Keratinocyte (primary cell): ENCODE data around the gene PPP1R16B. TPM values are rescaled to one million over a fixed set of nuclear protein-coding genes. Genes with fewer than 3 reads are reported as not detected.

Experiments used
- DNase-seq: peaks from one replicate; pipeline ENCODE4 v3.0.0-alpha.2; 2011; ENCODE audit warnings: low read depth, missing footprints, low spot score
- FAIRE-seq: peaks from 2 replicates; lab custom pipeline; 2011; peaks lifted over from hg19 to GRCh38; lab: Jason Lieb, UNC
- H2AFZ ChIP-seq: 2 replicates; pipeline ENCODE4 v1.6.0; 2012; ENCODE audit warnings: low read length, control low read depth, inconsistent platforms; ENCODE audit not compliant: control insufficient read depth
- H3K27ac ChIP-seq: 2 replicates; pipeline ENCODE4 v1.5.1; 2011; ENCODE audit warnings: low read length; ENCODE audit not compliant: control insufficient read depth, insufficient read depth
- H3K27me3 ChIP-seq: 3 replicates; pipeline ENCODE4 v1.6.0; 2011; ENCODE audit warnings: low read length; ENCODE audit not compliant: control insufficient read depth, insufficient read depth; ENCODE audit errors: extremely low read depth
- H3K36me3 ChIP-seq, 2 experiments: 2 replicates in 1 of 2; 3 replicates in 1 of 2; pipeline ENCODE4 v1.5.1; 2011; ENCODE audit warnings: low read length in 2 of 2, mild to moderate bottlenecking in 1 of 2; ENCODE audit not compliant: control insufficient read depth in 2 of 2, insufficient read depth in 2 of 2; ENCODE audit errors: extremely low read depth in 1 of 2
- H3K4me1 ChIP-seq: 3 replicates; pipeline ENCODE4 v1.5.1; 2011; ENCODE audit warnings: low read length; ENCODE audit not compliant: control insufficient read depth, insufficient read depth; ENCODE audit errors: extremely low read depth
- H3K4me2 ChIP-seq: 3 replicates; pipeline ENCODE4 v1.6.0; 2011; ENCODE audit warnings: low read depth, low read length; ENCODE audit not compliant: control insufficient read depth, insufficient read depth; ENCODE audit errors: extremely low read depth
- H3K4me3 ChIP-seq, 3 experiments: fragments of 200-600 bp in 1 of 3; sonication (generic) in 1 of 3; 2 replicates in 2 of 3; 3 replicates in 1 of 3; pipeline ENCODE4 v1.5.1; 2011 to 2016; ENCODE audit warnings: low read length in 3 of 3, mild to moderate bottlenecking in 3 of 3, control low read depth in 2 of 3, inconsistent platforms in 1 of 3, low read depth in 1 of 3, mixed read lengths in 1 of 3, mixed run types in 1 of 3, moderate library complexity in 1 of 3; ENCODE audit not compliant: control insufficient read depth in 2 of 3, insufficient read depth in 2 of 3; ENCODE audit errors: extremely low read depth in 1 of 3
- H3K79me2 ChIP-seq: 2 replicates; pipeline ENCODE4 v1.6.0; 2012; ENCODE audit warnings: low read length; ENCODE audit not compliant: control insufficient read depth, insufficient read depth
- H3K9ac ChIP-seq: 3 replicates; pipeline ENCODE4 v1.6.0; 2011; ENCODE audit warnings: low read length; ENCODE audit not compliant: control insufficient read depth, insufficient read depth; ENCODE audit errors: extremely low read depth
- H3K9me1 ChIP-seq: 3 replicates; pipeline ENCODE4 v1.6.0; 2011; ENCODE audit warnings: low read length; ENCODE audit not compliant: control insufficient read depth, insufficient read depth; ENCODE audit errors: extremely low read depth
- H3K9me3 ChIP-seq: 2 replicates; pipeline ENCODE4 v1.5.1; 2012; ENCODE audit warnings: low read depth, low read length; ENCODE audit not compliant: control insufficient read depth
- H4K20me1 ChIP-seq: 3 replicates; pipeline ENCODE4 v1.6.0; 2011; ENCODE audit warnings: low read length; ENCODE audit not compliant: control insufficient read depth, insufficient read depth; ENCODE audit errors: extremely low read depth
- EZH2 ChIP-seq: IDR thresholded peaks from one replicate; pipeline ENCODE4 v1.6.1; 2012; ENCODE audit warnings: inconsistent platforms, mild to moderate bottlenecking, low read length, moderate library complexity
- dilution Hi-C: fragments of 300-500 bp; cut with MboI; formaldehyde crosslinking; loops from one replicate; pipeline ENCODE4 v1.7.0; 2020; ENCODE audit warnings: low sequenced_read_pairs; ENCODE audit not compliant: extremely low pct_ligation_motif_present
- polyA plus RNA-seq, 5 experiments: library from polyadenylated mRNA; depleted of rRNA in 3 of 5; stranded (reverse) in 3 of 5; stranded (forward) in 1 of 5; unstranded in 1 of 5; fragments of >200 nt; gene quantifications; 1 replicate in 1 of 5; 2 replicates in 3 of 5; 3 replicates in 1 of 5; pipeline versions ENCODE4 v1.2.1 to v1.2.3, GENCODE V29; 2011 to 2012; ENCODE audit warnings: missing spikeins in 2 of 5, low read depth in 1 of 5, low replicate concordance in 1 of 5
- TF ChIP-seq, protein P1 (sequence below), 3 experiments: IDR thresholded peaks in 1 of 3; conservative IDR thresholded peaks in 1 of 3; optimal IDR thresholded peaks in 1 of 3; 2 replicates in 2 of 3; 3 replicates in 1 of 3; pipeline versions ENCODE3 to v1.5.1; 2011; ENCODE audit warnings: low read length in 3 of 3, mild to moderate bottlenecking in 3 of 3, moderate library complexity in 2 of 3, control low read depth in 1 of 3, inconsistent platforms in 1 of 3; ENCODE audit not compliant: insufficient read depth in 2 of 3; ENCODE audit errors: extremely low read depth in 1 of 3

The PPP1R16B gene
- polyA plus RNA-seq, 1 donor (not counting 4 experiments of a cell fraction or from before 2014, with no cell fraction given): not detected

DNA sequence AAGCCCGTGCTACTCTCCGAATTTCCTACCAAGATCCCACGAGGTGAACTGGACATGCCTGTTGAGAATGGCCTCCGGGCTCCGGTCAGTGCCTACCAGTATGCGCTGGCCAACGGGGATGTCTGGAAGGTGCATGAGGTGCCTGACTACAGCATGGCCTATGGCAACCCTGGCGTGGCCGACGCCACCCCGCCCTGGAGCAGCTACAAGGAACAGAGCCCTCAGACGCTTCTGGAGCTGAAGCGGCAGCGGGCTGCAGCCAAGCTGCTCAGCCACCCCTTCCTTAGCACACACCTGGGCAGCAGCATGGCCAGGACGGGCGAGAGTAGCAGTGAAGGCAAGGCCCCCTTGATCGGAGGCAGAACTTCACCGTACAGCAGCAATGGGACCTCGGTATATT is 112.7 kb downstream of the PPP1R16B start:
- FAIRE-seq (no peak), DNase-seq (no peak)
- TF ChIP-seq EZH2: no peak
- TF ChIP-seq, protein P1, sequence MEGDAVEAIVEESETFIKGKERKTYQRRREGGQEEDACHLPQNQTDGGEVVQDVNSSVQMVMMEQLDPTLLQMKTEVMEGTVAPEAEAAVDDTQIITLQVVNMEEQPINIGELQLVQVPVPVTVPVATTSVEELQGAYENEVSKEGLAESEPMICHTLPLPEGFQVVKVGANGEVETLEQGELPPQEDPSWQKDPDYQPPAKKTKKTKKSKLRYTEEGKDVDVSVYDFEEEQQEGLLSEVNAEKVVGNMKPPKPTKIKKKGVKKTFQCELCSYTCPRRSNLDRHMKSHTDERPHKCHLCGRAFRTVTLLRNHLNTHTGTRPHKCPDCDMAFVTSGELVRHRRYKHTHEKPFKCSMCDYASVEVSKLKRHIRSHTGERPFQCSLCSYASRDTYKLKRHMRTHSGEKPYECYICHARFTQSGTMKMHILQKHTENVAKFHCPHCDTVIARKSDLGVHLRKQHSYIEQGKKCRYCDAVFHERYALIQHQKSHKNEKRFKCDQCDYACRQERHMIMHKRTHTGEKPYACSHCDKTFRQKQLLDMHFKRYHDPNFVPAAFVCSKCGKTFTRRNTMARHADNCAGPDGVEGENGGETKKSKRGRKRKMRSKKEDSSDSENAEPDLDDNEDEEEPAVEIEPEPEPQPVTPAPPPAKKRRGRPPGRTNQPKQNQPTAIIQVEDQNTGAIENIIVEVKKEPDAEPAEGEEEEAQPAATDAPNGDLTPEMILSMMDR (optimal IDR thresholded peaks at IDR 0.05 in 1 of 3, IDR thresholded peaks at IDR 0.05 in 1 of 3, conservative IDR thresholded peaks at IDR 0.05 in 1 of 3; ENCODE audit: extremely low read depth in 1 of 3, insufficient read depth in 2 of 3, low read length in 3 of 3): no peak
- Histone ChIP-seq H3K9me1 (no peaks in the 10 kb centered on the region), H3K27me3 (peaks cover 17% of the 10 kb centered on the region), H3K9ac (no peak overlapping the region), H3K36me3 (no peaks in the 10 kb centered on the region), H3K27ac (no peak overlapping the region), H3K4me2 (no peak overlapping the region), H3K79me2 (no peaks in the 10 kb centered on the region), H4K20me1 (no peaks in the 10 kb centered on the region), H2AFZ (no peak overlapping the region), H3K4me3 (no peak overlapping the region), H3K9me3 (no peaks in the 10 kb centered on the region), H3K4me1 (no peaks in the 10 kb centered on the region)
- dilution Hi-C loops: no loop called here

DNA sequence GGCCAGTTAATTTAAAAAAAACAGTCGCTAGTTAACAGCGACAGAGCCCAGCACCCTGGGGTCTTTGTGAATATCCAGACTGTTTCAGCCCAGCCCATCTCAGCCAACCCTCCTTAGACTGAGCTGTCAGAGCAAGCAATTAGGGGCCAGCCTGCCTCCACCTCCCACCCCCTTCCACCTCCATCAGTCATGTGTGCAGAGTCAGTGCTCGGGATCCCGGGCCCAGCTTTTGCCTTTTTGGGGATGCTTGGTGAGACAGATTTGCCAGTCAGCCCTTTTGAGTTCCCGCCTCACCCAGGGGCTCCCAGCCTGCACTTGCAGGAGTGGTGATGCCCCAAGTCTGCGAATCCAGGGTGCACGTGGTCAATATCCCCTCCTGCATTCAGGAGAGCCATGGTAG is 114.2 kb downstream of the PPP1R16B start:
- Histone ChIP-seq H3K79me2 (no peaks in the 10 kb centered on the region), H3K4me3 (no peak overlapping the region), H2AFZ (no peak overlapping the region), H3K9me1 (no peaks in the 10 kb centered on the region), H3K27me3 (peaks cover 17% of the 10 kb centered on the region), H3K9ac (no peak overlapping the region), H3K4me1 (no peaks in the 10 kb centered on the region), H3K4me2 (no peak overlapping the region), H3K9me3 (no peaks in the 10 kb centered on the region), H4K20me1 (no peaks in the 10 kb centered on the region), H3K27ac (no peak overlapping the region), H3K36me3 (no peaks in the 10 kb centered on the region)
- no peak for TF ChIP-seq EZH2
- TF ChIP-seq, protein P1 (optimal IDR thresholded peaks at IDR 0.05 in 1 of 3, IDR thresholded peaks at IDR 0.05 in 1 of 3, conservative IDR thresholded peaks at IDR 0.05 in 1 of 3; ENCODE audit: extremely low read depth in 1 of 3, insufficient read depth in 2 of 3, low read length in 3 of 3): no peak
- dilution Hi-C loops: no loop called here
- DNase-seq: no peak
- FAIRE-seq: no peak
